GM21526 (cell line): ENCODE data around the gene SCNN1A.

Experiments
- ATAC-seq: cut with Tn5 transposase; IDR thresholded peaks from one replicate; pipeline ENCODE4 v1.9.1; 2021; ENCODE audit warnings: moderate library complexity; ENCODE audit not compliant: unreplicated experiment, low FRiP score

The SCNN1A gene

DNA sequence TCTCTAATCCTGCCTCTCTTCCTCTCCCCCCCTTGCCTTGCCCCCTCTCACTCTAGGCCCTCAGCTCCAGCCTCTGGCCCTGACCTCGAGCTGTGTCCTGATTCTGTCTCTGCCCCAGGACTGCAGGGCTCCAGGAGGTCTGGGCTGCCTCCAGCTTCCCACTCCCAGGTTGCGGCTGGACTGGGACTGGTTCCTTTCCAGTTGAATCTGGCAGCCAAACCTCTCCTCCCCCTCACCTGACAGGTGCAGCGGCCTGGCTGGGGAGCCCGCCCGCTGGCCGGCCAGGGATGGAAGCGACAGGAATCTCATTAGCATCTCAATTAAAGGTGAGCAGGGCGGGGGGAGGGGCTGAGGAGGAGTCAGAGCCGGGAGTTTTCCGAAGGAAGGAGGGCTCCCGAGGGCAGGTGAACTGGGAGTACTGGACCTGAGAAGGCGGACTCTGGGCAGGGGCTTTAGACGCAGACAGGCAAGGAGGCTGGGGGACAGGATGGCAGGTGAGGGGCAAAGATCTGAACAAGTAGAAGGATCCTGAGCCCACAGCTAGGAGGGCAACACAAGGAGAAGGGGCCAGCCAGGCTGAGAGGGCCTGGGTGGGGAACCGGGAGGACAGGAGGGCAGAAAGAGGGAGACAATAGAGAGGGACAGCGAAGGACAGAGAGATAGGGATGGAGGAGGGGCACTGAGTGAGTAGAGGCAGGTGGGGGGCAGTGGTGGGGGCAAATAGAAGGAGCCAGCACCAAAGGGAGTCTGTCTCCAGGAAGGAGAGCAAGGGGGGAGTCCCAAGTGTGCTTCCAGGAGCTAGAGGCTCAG lies at the start of gene SCNN1A:
TSS of gene SCNN1A (minus strand) at position 295 of the 810 bp plus-strand sequence. CDS start 780 bp downstream, outside the sequence.
- no peak for ATAC-seq

DNA sequence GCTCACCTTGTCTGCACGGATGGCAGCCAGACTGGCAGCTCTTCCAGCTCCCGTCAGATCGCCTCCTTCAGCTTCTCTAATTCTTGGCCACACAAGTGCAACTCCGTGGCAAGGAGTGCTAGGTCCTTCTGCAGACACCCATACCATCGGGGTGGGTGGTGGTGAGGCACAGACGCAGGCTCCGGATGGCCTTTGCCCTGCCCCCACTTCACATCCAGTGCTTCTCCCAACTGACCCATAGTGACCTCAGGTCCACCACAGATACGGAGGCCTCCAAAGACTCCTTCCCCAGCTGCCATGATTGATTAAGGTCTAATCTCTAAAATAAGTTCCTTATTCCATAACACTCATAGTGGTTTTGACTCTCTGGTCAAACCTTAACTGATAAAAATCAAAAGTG lies 49.5 kb upstream of the SCNN1A start:
- ATAC-seq = no peak

DNA sequence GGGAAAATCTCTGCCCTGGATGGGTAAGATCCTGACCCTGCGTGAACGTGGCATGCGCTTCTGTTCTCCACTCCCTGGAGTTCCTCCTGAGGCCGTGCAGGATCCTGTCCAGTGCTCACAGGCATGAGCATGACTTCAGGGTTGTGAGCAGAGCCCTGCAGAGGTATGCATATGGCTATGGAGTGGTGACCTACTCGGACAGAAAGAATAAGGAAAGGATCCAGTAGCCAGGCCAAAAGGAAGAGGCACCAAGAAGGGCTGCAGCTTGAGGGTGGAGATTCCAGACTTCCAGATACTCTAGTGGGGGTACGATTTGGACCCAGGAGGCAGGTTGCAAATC lies 48.6 kb upstream of the SCNN1A start:
- no peak for ATAC-seq

DNA sequence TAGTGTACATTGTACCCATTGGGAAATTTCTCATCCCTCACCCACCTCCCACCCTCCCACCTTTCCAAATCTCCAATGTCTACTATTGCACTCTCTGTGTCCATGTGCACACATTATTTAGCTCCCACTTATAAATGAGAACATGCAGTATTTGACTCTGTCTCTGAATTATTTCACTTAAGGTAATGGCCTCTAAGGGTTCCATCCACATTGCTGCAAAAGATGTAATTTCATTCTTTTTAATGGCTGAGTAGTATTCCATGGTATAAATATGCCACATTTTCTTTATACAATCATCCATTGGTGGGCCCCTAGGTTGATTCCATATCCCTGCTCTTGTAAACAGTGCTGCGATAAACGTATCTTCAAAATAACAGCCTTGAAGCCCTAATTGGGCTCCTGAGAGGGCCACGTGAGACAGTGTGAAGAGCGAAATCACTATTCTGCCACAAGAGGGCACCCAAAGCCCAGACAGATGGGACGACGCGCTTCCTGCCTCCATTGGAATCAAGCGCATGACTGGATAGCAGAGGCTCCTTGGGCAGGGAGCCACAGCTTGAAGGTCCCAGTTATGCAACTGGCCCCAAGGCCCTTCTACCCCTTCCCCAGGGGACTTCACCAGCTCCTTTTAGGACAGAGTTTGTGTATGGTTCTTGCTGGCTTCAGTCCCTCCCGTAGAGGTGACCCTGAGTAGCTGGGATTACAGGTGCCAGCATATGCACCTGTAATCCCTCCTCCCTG lies 48.1 kb upstream of the SCNN1A start:
- ATAC-seq = no peak

DNA sequence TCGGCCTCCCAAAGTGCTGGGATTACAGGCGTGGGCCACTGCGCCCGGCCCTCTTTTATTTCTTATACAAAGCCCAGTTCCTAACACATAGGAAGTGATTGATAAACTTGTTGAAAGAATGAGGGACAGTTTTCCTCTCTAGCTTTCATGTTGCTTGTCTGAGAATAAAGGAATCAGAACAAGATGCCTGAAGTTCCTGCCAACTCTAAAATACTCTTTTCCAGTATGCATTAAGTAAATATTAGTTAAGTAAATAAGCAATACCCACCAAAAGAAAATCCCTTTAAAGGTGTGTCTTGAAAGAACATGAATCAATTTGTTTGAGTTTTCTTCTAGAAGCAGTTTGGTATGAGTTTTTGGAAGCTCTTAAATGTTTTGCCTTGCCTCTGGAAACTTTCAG lies 45.0 kb upstream of the SCNN1A start:
- no peak for ATAC-seq

DNA sequence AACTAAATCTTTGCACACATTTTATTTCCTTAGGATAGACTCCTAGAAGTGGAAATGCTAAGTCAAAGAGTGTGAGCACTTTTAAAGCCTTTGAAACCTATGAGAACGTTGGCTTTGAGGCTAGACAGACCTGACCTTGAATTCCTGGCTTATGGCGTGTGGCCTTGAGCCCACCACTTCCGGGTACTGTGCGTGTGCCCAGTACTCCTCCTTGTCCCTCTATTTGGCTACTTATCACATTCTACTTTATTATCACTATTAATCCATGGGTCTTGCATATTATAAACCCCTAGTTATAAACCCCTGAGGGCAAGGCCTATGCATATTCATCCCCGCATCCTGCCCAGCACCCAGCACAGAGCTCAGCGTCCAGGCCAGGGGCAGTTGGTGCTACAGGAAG lies 43.4 kb upstream of the SCNN1A start:
- no peak for ATAC-seq

DNA sequence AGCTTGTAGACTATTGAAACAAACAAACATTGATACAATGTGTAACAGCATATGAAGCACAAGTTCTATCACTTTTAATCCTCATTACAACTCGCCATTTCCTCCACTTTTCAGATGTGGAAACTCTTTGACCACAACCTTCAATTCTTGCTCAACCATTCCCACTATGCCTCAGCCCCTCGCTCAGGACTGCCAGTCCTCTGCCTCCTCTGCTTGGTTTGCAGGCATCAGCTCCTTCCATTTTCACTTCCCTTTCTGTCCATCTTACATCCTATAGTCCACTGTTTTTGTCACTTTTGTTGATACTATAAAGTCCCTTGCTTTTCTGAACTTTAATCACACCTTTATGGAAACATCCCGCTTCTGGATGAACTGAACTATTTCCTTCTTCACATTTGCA lies 41.2 kb upstream of the SCNN1A start:
- no peak for ATAC-seq

DNA sequence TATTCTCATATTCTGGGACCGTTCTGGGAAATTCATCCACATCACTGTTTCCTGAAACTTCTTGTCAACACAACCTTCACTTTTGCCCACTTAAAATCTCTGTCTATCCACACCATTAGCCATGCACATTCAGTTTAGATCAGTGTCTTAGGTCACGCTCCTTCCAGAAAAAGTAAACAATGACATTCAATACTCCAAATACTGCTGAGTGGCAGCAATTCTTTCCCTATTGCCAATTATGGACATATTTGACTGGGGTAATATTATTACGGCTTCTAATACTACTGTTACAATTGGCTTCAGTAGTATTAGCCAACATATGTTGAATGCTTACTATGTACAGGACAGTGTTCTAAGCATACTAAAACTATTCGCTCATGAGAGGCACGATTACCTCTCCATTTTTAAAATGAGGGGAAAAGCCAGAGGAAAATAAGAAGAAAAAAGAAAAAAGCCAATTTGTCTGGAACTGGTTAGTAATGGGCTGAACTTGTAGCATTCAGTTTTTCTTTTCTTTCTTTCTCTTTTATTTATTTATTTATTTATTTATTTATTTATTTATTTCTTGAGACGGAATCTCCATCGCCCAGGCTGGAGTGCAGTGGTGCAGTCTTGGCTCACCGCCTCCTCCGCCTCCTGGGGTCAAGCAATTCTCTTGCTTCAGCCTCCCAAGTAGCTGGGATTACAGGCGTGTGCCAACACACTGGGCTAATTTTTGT lies 32.0 kb upstream of the SCNN1A start:
- no peak for ATAC-seq

DNA sequence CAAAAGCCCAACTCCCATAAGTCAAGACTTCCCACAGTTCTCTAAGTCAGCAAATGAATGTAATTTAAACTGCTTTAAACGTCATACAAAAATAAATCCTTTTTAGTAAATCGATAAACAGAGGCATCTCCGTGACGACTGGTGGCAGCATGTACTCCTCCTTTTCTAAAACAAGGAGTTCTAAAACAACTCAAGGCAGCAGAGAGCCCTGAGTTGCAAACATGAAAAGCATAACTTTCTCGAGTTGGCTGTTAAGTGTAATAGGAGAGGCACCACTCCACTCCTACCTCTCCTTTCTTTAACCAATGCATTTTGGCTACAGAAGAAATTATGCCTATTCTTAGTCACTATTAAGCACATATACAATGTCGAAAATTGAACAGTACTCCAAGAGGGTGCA lies 30.6 kb upstream of the SCNN1A start:
- no peak for ATAC-seq

DNA sequence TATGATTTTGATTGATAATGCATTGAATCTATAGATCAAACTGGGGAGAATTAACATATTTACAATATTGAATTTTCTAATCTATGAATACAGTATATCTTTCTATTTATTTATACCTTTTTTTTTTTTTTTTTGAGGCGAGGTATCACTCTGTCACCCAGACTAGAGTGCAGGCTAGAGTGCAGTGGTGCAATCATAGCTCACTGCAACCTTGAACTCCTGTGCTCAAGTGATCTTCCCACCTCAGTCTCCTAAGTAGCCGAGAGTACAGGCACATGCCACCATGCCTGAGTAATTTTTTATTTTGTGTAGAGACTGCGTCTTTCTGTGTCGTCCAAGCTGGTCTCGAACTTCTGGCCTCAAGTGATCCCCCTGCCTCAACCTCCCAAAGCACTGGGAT lies 29.0 kb upstream of the SCNN1A start:
- ATAC-seq = no peak

DNA sequence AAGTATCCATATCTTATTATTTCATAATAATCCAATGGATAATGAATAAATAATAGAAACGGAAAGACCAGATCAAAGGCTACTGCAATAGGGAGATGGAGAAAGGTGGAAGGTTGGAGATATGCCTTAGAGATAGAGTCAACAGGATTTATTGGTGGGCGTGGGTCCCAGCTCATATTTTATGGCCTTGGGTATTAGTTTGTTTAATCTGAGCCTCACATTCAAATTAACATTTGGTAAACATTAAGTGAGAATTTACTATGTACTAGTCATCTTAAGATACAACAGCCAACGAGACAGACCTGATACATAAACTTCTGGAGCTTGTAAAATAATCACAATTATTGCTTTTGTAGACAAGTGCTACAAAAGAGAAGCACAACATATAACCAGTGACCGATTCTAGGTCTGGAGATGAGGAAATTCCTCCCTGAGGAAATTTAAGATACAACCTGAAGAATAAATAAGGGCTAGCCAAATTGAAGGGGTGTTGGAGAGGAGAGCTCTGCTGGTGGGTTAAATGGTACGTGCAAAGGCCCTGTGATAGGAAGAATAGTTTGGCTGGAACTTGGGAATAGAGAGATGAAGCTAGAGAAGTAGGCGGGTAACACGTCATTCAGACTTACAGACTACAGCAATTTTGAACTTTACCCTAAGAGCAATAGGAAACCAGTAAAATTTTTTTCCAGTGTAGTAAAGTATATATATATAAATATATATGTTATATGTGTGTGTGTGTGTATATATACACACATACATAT lies 24.7 kb upstream of the SCNN1A start:
- ATAC-seq = no peak

DNA sequence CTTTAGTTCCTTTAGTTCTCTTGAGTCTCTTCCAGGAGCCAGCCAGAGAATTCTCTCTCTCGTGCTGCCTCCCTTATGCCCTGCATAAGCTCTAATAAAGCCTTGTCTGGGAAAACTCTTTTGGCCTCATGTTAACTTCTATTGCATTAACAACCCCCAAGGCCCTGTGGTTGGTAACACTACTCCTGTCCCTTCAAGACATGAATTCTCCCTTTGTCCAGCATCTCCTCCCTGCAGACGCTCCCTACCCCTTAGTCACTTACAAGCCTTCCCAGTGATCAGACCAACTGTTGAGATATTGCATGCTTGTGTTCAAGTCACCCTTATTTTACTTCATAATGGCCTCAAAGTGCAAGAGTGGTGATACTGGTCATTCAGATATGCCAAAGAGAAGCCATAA lies 20.7 kb upstream of the SCNN1A start:
- ATAC-seq = no peak

DNA sequence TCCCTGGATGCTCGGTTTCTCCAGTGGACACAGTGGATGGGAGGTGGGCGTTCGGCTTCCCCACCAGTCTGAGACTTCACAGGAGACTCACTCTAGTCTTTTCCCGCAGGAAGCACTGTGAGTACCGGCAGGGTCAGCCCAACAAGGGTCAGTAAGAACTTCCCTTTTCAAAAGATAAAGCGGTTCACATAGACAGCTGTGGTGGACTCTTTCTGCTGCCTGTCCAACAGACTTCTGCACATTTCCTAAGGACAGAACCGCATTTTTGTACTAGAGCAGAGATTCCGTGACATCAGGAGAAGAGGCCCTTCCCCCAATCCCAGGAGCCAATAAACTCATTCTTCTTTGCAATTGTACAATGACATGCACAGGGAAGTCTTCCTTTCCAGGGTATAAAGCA lies 19.0 kb upstream of the SCNN1A start:
- no peak for ATAC-seq

DNA sequence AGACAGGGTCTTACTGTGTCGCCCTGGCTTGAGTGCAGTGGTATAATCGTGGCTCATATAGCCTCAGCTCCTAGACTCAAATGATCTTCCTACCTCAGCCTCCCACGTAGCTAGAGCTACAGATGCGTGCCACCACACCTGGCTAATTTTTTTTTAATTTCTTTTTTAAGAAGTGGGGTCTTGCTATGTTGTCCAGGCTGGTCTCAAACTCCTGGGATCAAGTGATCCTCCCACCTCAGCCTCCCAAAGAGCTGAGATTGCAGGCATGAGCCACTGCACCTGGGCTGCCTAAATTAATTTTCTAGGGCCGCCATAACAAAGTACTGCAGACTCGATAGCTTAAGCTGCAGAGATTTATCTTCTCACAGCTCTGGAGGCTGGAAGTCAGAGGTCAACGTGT lies 17.7 kb upstream of the SCNN1A start:
- ATAC-seq = no peak

DNA sequence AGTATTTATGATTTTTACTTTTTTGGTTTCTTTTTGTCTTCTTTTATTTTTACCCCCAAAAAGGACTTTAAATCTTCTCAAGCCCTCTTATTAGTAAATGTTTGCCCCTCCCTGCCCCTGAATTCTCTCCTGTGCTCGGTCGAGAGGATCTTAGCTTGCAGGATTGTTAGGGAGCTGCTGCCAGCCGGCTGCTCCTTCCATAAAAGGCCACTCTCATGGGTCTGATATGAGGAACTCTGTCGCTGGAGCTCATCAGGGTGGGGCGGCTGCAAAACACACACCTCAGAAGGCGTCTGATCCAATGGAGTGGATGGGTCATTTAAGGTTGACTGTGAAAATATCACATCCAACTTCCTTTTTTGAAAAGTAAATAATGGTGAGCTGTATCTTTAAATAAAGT lies 17.1 kb upstream of the SCNN1A start:
- ATAC-seq = no peak

DNA sequence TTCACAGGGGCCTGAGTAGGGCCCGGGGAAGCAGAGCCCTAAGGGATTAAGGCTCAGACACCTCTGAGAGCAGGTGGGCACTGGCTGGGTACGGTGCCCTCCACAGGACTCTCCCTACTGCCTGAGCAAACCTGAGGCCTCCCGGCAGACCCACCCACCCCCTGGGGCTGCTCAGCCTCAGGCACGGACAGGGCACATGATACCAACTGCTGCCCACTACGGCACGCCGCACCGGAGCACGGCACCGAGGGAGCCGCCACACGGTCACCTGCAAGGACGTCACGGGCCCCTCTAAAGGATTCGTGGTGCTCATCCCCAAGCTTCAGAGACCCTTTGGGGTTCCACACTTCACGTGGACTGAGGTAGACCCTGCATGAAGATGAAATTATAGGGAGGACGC lies 15.7 kb upstream of the SCNN1A start:
- no peak for ATAC-seq

DNA sequence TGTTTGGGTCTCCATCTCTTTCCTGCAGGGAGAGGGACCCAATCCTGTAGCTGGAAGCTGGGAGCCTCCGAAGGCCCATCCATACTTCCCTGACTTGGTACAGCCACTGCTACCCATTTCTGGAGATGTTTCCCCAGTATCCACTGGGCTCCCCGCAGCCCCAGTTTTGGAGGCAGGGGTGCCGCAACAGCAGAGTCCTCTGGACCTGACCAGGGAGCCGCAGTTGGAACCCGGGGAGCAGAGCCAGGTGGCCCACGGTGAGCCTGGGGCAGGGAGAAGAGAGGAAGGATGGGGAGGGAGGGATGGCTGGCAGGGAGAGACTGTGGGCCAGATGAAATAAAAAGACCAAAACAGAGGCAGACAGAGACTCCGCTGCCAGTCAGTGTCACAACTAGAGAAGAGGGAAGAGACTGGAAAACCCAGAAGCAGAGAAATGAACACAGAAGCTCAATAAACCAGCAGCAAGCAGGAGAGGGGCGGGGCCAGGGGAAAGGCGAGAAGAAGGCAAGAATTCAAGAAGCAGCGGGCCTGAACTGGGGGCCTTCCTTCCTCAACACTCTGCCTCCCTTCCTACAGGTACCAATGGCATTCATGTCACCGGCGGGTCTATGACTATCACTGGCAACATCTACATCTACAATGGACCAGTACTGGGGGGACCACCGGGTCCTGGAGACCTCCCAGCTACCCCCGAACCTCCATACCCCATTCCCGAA lies 14.9 kb upstream of the SCNN1A start:
- no peak for ATAC-seq

DNA sequence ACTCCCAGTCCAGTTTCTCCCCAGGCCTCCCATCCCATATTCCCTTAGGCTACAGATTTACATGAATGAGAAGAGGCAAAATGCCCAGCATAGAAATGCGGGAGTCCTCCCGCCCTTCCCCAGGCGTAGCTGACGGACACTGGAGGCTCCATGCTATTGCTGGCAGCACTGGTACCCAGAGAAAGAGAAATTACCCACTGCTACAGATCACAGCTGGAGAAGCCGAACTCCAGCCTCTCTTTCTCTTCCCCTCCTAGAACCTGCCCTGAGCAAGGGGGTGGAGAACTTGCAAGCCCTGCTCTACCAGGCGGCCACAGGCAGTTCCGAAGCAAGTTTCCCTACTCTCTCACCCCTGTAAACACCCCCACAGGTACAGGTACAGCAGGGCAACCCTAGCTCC lies 12.2 kb upstream of the SCNN1A start:
- no peak for ATAC-seq

DNA sequence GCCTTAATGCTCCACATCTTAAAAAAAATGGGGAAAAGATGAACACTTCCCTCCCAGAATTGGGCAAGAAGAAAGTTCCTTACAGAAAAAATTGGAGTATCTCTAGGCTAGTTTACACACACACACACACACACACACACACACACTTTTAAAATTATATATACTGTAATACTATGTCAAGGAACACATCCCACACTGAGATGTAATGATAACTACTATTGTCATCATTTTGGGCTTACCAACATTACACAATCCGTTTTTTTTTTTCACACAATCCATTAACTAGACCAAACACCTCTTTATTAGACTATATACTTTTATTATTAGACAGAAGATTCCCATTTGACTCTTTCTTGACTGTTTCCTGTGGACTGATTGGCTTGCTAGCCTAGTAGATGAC lies 11.1 kb upstream of the SCNN1A start:
- no peak for ATAC-seq

DNA sequence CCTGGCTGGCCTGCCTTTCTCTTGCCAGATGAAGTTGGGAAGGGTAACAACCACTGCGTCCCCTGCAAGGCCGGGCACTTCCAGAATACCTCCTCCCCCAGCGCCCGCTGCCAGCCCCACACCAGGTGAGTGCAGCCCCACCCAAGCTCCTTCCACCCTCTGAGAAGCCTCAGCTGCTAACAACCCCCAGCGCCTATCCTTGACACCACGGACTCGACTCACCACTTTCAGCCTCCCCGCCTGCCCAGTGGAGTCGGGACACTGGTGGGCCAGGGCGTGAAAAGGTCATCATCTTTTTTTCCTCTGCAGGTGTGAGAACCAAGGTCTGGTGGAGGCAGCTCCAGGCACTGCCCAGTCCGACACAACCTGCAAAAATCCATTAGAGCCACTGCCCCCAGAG lies 10.7 kb upstream of the SCNN1A start:
- ATAC-seq = no peak
